HepG2 (cell line): ENCODE data around the gene CXorf65. TPM values are rescaled to one million over a fixed set of nuclear protein-coding genes. Genes with fewer than 3 reads are reported as not detected.
A peak's percentile ranks its signal among the peaks of the same experiment; 100 is the strongest.

Experiments used
- GRHL1 ChIP-seq: sonication (generic); formaldehyde crosslinking; conservative IDR thresholded peaks from 2 replicates; pipeline ENCODE4 v1.8.0; 2022; ENCODE audit warnings: missing genetic modification reagents
- SAP130 ChIP-seq: IDR thresholded peaks from 2 replicates; pipeline ENCODE4 v1.6.1; 2016; ENCODE audit warnings: low read depth
- U2AF2 ChIP-seq: fragments of 200-400 bp; formaldehyde crosslinking; IDR thresholded peaks from 2 replicates; pipeline ENCODE4 v1.6.1; 2017; ENCODE audit warnings: low read depth, mild to moderate bottlenecking, low read length
- polyA plus RNA-seq, 8 experiments: library from polyadenylated mRNA; depleted of rRNA in 3 of 8; stranded (reverse) in 7 of 8; unstranded in 1 of 8; fragments of >200 nt; fragmentation: Illumina TruSeq in 4 of 8; extraction: Trizol in 4 of 8; gene quantifications; 2 replicates each; pipeline versions ENCODE4 v1.2.1 to v1.2.3, GENCODE V29; 2011 to 2016; ENCODE audit warnings: low read depth in 4 of 8, missing spikeins in 1 of 8, mixed read lengths in 1 of 8; ENCODE audit not compliant: insufficient read depth in 1 of 8
- total RNA-seq, 5 experiments: library from RNA; depleted of rRNA; stranded (reverse); fragments of >200 nt; fragmentation: Illumina TruSeq; extraction: Trizol; gene quantifications; 2 replicates each; pipeline ENCODE4 v1.2.3, GENCODE V29; 2016; ENCODE audit warnings: low read depth in 1 of 5
- TF ChIP-seq, protein P1 (sequence below): sonication (generic); formaldehyde crosslinking; IDR thresholded peaks from 2 replicates; pipeline ENCODE4 v1.4.0; 2020; ENCODE audit warnings: mild to moderate bottlenecking, missing genetic modification reagents
- TF ChIP-seq, protein P2 (sequence below): sonication (generic); formaldehyde crosslinking; IDR thresholded peaks from 2 replicates; pipeline ENCODE4 v1.5.1; 2020; ENCODE audit warnings: mild to moderate bottlenecking, missing genetic modification reagents, moderate library complexity

The CXorf65 gene
- total and polyA plus RNA-seq, 2 of the 13 experiments (the other 11 are each of a cell fraction or from before 2014, with no cell fraction given), result not detected

DNA sequence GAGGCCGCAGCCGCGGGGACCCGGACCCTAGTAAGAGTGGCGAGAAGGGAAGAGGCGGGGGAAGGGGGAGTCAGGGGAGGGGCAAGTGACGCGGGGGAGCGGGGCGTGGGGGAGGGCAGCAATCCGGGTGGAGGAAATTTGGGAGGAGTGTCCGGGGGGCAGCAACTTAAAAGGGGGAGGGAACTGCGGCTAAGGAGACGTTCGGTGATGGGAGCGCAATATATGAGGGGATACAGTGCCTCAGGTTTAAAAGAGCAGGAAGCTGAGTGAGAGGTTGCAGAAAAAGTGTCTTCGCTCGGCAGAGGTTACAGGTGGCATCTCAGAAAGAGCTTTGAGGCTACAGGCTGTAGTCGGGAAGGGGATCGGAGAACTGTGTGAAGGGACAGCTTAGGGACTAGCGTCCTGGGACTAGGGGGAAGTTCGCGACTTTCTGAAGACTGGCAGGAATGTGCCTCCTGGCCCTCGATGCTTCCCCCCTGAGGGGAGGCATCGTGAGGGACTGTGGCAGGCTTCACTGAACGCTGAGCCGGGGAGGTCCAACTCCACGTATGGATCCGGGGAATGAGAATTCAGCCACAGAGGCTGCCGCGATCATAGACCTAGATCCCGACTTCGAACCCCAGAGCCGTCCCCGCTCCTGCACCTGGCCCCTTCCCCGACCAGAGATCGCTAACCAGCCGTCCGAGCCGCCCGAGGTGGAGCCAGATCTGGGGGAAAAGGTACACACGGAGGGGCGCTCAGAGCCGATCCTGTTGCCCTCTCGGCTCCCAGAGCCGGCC is 10.4 kb downstream of the CXorf65 start (continued):
- TF ChIP-seq GRHL1 (CRISPR knock-in tag) (no peak), U2AF2 (no peak), SAP130 (0 out of 2 replicates have a peak, but pooled peaks have one; percentile 11)
- TF ChIP-seq, protein P1, sequence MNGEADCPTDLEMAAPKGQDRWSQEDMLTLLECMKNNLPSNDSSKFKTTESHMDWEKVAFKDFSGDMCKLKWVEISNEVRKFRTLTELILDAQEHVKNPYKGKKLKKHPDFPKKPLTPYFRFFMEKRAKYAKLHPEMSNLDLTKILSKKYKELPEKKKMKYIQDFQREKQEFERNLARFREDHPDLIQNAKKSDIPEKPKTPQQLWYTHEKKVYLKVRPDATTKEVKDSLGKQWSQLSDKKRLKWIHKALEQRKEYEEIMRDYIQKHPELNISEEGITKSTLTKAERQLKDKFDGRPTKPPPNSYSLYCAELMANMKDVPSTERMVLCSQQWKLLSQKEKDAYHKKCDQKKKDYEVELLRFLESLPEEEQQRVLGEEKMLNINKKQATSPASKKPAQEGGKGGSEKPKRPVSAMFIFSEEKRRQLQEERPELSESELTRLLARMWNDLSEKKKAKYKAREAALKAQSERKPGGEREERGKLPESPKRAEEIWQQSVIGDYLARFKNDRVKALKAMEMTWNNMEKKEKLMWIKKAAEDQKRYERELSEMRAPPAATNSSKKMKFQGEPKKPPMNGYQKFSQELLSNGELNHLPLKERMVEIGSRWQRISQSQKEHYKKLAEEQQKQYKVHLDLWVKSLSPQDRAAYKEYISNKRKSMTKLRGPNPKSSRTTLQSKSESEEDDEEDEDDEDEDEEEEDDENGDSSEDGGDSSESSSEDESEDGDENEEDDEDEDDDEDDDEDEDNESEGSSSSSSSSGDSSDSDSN (CRISPR knock-in tag), result peak; percentile 38; the same call in 1 of the 2 replicates
- TF ChIP-seq, protein P2, sequence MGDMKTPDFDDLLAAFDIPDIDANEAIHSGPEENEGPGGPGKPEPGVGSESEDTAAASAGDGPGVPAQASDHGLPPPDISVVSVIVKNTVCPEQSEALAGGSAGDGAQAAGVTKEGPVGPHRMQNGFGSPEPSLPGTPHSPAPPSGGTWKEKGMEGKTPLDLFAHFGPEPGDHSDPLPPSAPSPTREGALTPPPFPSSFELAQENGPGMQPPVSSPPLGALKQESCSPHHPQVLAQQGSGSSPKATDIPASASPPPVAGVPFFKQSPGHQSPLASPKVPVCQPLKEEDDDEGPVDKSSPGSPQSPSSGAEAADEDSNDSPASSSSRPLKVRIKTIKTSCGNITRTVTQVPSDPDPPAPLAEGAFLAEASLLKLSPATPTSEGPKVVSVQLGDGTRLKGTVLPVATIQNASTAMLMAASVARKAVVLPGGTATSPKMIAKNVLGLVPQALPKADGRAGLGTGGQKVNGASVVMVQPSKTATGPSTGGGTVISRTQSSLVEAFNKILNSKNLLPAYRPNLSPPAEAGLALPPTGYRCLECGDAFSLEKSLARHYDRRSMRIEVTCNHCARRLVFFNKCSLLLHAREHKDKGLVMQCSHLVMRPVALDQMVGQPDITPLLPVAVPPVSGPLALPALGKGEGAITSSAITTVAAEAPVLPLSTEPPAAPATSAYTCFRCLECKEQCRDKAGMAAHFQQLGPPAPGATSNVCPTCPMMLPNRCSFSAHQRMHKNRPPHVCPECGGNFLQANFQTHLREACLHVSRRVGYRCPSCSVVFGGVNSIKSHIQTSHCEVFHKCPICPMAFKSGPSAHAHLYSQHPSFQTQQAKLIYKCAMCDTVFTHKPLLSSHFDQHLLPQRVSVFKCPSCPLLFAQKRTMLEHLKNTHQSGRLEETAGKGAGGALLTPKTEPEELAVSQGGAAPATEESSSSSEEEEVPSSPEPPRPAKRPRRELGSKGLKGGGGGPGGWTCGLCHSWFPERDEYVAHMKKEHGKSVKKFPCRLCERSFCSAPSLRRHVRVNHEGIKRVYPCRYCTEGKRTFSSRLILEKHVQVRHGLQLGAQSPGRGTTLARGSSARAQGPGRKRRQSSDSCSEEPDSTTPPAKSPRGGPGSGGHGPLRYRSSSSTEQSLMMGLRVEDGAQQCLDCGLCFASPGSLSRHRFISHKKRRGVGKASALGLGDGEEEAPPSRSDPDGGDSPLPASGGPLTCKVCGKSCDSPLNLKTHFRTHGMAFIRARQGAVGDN (CRISPR knock-in tag), result peak; percentile 34
